Measurements from ENCODE around the gene ALKBH7. TPM values are rescaled to one million over a fixed set of nuclear protein-coding genes. Genes with fewer than 3 reads are reported as not detected.
"Not testable (repeated sequence)": the region's sequence is repeated elsewhere in the genome, so short reads cannot be mapped to it uniquely, and the experiment has no call there.

Gene ALKBH7
- total RNA-seq, 2 experiments from 2014 or later, result 52.0 to 55.7 TPM

DNA sequence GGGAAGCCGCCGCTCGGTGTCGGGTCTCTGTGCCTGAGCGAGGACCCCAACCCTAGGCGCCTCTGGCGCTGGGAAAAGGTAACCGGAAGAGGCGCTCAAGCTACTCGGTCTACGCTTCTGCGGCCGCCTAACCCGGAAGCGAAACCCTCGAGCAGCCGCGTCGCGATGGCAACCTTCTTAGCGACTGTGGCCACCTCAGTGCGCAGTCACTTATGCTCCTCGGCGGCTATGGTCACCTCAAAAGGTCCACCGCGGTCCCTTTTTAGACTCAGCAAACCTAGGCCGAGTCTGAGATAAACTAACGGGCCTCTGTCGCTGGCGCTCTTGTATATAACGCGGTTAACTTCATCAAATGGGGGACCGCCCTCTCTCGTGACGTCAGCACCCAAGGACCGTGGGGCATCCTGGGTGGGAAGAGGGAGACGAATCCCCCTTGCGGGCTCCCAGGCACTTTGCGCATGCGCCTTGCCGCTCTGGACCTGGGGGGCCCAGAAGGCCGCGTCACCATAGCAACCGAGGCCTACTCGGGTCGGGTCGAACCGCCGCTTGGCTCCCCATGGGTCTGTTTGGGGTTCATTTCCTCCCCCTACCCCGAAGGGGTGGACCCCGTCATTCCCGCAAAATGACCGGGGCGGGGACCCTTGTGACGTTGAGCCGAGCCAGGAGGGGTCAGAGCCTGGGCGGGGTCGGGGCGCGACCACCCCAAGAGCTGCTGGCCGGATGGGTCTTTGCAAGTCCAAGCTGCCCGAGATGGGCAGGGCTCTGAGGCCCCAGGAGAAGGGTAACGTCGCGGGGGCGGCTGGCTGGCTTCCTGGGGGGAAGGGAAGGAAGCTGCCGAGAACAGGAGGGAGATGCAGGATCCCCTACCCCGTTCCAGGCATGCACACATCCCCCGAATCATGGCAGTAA is 20.7 kb downstream of the ALKBH7 start, which contains the start of gene GTF2F1:
GTF2F1 (minus strand) TSS at position 91 of the 909 bp plus-strand sequence. CDS start 169 bp downstream, outside the sequence.
- Mint-ChIP-seq H3K27ac (peak within 1 kb of the TSS; percentile 95), H3K4me1 (peaks cover 21% of the 10 kb centered on the region), H3K36me3 (peaks cover 12% of the 10 kb centered on the region), H3K4me3 (peak within 1 kb of the TSS; percentile 97), H3K27me3 (no peaks in the 10 kb centered on the region), H3K9me3 (no peaks in the 10 kb centered on the region)
- peak; percentile 95 for DNase-seq
- POLR2A ChIA-PET, result interaction anchor here (0.6 to 2.6 kb wide), 9 partner anchors 16 to 129 kb away, joined by 3 to 28 read pairs (median 4); partner anchors contain the start of genes ALKBH7, CLPP, DENND1C and KHSRP
- ATAC-seq (ENCODE audit: low read depth), result peak; percentile 81

DNA sequence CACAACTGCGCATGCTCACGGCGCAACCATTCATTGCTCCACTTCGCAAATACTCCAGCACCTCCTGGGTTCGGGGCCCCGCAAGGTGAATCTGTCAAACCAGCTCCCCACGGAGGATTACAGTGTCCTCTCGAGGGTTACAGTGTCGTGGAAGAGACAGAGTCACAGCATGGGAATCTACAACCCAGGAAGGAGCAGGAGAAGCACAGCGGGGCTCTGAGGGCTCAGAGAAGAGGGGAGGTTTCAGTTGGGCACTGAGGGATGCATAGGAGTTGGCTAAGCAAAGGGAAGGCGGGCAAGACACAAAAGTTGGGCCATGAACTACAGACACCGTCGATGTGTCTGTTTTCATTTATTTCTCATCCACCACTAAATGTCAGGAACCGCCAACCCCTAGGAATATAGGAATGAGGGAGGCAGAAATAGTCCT is 21.4 kb downstream of the ALKBH7 start:
- Mint-ChIP-seq H3K27me3 (no peaks in the 10 kb centered on the region), H3K9me3 (no peaks in the 10 kb centered on the region), H3K36me3 (peaks cover 11% of the 10 kb centered on the region), H3K27ac (peak overlapping the region; percentile 95), H3K4me1 (peaks cover 21% of the 10 kb centered on the region), H3K4me3 (peak overlapping the region; percentile 97)
- ATAC-seq (ENCODE audit: low read depth) (no peak), DNase-seq (no peak)
- POLR2A ChIA-PET, result interaction anchor here (0.7 to 2.6 kb wide), 7 partner anchors 17 to 87 kb away, joined by 3 to 28 read pairs (median 4); partner anchors contain the start of genes ALKBH7, CLPP, DENND1C and KHSRP

DNA sequence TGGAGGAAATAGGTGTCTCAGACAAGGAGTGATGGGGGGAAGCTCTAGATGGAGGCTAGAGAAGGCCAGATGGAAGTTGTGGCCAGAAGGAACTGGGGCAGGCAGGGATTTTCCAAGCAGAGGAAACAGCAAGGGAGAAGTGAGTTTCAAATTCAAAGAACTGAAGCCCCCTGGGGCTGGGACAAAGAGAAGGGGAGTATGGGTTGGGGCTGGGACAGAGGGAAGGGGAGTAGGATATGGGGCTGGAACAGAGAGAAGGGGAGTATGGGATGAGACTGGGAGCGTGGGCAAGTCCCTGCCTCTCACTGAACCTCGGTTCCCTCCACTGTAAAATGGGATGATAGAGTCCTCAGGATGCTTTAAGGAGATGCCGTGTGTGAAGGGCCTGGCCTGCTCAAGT is 22.2 kb downstream of the ALKBH7 start:
- H3K36me3 Mint-ChIP-seq, result peaks cover 11% of the 10 kb centered on the region
- no peaks in the 10 kb centered on the region for H3K27me3 Mint-ChIP-seq
- H3K9me3 Mint-ChIP-seq, result no peaks in the 10 kb centered on the region
- ATAC-seq (ENCODE audit: low read depth) (no peak), DNase-seq (no peak)
- H3K4me1 Mint-ChIP-seq, result peaks cover 21% of the 10 kb centered on the region
- POLR2A ChIA-PET, result interaction anchor here (0.7 to 0.8 kb wide), 2 partner anchors 34 to 45 kb away, joined by 3 to 4 read pairs; partner anchors contain the start of gene CLPP
- peak overlapping the region; percentile 38 for H3K27ac Mint-ChIP-seq
- peak overlapping the region; percentile 20 for H3K4me3 Mint-ChIP-seq

DNA sequence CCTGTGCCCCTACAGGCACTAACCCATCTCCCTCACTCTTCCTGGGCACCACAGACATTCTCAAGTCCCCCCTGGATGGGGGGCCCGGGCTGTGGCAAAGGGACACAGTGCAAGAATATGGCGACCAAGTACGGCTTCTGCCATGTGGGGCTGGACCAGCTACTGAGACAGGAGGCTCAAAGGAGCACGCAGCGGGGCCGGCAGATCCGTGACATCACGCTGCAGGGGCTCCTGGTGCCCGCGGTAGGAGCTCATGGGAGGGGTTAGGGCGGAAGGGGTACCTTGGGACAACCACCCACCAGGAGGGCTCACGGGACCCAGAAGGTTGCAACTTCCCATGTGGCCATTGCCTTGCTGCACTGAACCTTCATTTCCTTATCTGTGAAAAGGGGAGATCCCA is 23.7 kb downstream of the ALKBH7 start:
- H3K36me3 Mint-ChIP-seq, result peaks cover 7% of the 10 kb centered on the region
- H3K27me3 Mint-ChIP-seq, result no peaks in the 10 kb centered on the region
- no peak overlapping the region for H3K27ac Mint-ChIP-seq
- POLR2A ChIA-PET, result no interaction called here
- no peak overlapping the region for H3K4me3 Mint-ChIP-seq
- no peak for ATAC-seq (ENCODE audit: low read depth)
- H3K9me3 Mint-ChIP-seq, result no peaks in the 10 kb centered on the region
- no peak for DNase-seq
- peaks cover 17% of the 10 kb centered on the region for H3K4me1 Mint-ChIP-seq

DNA sequence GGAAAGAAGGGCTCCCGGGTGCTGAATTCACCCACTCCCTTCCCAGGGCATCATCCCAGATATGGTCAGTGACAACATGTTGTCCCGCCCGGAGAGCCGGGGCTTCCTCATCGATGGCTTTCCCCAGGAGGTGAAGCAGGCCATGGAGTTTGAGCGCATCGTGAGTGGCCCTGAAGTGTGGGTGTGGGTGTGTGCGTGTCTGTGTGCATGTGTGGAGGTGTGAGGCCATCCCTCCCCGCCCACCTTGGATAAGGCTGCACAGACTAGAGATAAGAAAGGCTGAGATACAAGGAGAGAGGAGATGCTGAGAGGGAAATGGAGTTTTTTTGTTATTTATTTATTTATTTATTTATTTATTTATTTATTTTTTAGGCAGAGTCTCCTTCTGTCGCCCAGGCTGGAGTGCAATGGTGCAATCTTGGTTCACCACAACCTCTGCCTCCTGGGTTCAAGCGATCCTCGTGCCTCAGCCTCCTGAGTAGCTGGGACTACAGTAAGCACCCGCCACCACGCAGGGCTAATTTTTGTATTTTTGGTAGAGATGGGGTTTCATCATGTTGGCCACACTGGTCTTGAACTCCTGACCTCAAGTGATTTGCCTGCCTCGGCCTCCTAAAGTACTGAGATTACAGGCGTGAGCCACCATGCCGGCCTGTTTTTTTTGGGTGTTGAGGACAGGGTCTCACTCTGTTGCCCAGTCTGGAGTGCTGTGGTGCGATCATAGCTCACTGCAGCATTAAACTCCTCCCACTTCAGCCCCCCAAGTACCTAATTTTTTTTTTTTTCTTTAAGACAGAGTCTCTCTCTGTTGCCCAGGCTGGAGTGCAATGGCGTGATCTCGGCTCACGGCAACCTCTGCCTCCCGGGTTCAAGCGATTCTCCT is 27.7 kb downstream of the ALKBH7 start:
- H3K27me3 Mint-ChIP-seq; H3K4me3 Mint-ChIP-seq; POLR2A ChIA-PET; H3K36me3 Mint-ChIP-seq; ATAC-seq (ENCODE audit: low read depth); DNase-seq; H3K9me3 Mint-ChIP-seq; H3K4me1 Mint-ChIP-seq: not testable (repeated sequence)
- peak overlapping the region; percentile 60 for H3K27ac Mint-ChIP-seq

DNA sequence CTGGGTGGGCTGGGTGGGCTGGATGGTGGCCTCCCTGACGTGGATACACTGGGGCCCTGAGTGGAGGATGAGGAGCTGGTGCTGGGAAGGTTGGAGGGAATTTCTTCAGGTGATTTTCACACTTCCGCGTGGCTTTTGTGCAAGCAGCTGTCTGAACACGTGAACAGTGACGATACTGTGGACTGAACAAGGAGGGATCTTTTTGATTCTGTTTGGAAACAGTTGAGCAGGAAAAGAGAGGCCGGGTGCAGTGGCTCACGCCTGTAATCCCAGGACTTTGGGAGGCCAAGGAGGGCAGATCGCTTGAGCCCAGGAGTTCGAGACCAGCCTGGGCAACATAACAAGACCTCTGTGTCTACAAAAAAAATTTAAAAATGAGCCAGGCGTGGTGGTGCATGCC is 29.5 kb downstream of the ALKBH7 start:
- POLR2A ChIA-PET, result no interaction called here

DNA sequence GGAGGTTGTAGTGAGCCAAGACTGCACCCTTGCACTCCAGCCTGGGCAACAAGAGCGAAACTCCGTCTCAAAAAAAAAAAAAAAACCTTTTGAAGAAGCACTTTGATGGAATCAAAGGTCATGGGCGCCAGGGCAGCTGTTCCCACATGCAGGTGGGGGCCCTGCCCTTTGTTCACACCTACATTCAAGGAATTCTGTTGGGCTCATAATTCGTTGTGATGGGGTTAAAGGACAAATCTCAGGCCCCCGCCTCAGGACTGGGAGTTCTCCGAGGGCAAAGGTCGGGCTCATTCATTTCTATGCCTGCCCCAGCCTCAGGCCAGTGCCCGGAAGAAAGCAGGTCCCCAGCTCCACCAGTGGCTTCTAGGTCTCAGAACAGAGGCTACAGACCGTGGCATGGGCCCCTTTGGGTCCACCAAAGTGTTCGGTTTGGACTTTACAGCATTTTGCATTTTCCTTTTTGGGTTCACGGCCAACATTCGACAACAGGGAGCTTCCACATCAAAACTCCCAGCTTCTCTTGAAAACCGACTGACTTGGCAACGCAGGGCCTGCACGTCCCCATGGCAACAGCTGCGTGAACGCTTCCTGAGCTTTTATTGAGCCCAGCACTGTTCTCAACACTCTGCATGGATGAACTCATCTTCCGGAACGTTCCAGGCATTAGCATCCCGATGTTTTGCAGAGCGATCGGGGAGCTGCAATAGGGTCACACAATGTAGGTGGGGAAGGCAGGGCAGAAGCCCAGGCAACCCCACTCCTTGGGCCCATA is 30.4 kb downstream of the ALKBH7 start:
- peaks cover 3% of the 10 kb centered on the region for H3K4me1 Mint-ChIP-seq
- H3K9me3 Mint-ChIP-seq, result no peaks in the 10 kb centered on the region
- DNase-seq, result no peak
- POLR2A ChIA-PET, result no interaction called here
- no peak overlapping the region for H3K27ac Mint-ChIP-seq
- no peaks in the 10 kb centered on the region for H3K36me3 Mint-ChIP-seq
- H3K27me3 Mint-ChIP-seq, result no peaks in the 10 kb centered on the region
- H3K4me3 Mint-ChIP-seq, result no peak overlapping the region
- no peak for ATAC-seq (ENCODE audit: low read depth)

More for the DNA sequence above, 29.5 kb downstream of the ALKBH7 start:
- H3K36me3 Mint-ChIP-seq, result no peaks in the 10 kb centered on the region
- DNase-seq (no peak), ATAC-seq (ENCODE audit: low read depth) (no peak)
- no peaks in the 10 kb centered on the region for H3K27me3 Mint-ChIP-seq
- H3K4me3 Mint-ChIP-seq, result no peak overlapping the region
- H3K9me3 Mint-ChIP-seq, result no peaks in the 10 kb centered on the region
- peaks cover 3% of the 10 kb centered on the region for H3K4me1 Mint-ChIP-seq
- no peak overlapping the region for H3K27ac Mint-ChIP-seq

DNA sequence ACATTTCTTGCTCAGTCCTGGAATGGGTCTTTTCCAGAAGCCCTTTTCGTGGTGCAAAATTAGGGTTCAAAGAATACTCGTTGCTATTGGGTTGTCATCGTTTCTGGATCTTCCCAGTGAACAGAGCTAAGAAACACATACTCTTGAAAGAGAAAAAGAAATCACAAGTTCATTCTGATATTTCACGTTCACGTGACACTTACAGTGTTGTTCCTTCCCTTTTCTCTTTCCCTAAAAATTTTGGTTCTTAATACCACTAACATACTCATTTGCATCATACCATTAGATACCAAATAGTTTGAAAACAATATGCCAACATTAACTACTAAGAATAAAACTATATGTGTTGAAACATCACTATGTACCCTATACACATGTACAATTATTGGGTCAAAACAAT is 33.8 kb downstream of the ALKBH7 start:
- DNase-seq, result no peak
- Mint-ChIP-seq H3K4me3 (no peak overlapping the region), H3K4me1 (peaks cover 2% of the 10 kb centered on the region), H3K9me3 (no peaks in the 10 kb centered on the region), H3K27ac (no peak overlapping the region), H3K36me3 (no peaks in the 10 kb centered on the region), H3K27me3 (no peaks in the 10 kb centered on the region)
- no peak for ATAC-seq (ENCODE audit: low read depth)
- POLR2A ChIA-PET, result no interaction called here

DNA sequence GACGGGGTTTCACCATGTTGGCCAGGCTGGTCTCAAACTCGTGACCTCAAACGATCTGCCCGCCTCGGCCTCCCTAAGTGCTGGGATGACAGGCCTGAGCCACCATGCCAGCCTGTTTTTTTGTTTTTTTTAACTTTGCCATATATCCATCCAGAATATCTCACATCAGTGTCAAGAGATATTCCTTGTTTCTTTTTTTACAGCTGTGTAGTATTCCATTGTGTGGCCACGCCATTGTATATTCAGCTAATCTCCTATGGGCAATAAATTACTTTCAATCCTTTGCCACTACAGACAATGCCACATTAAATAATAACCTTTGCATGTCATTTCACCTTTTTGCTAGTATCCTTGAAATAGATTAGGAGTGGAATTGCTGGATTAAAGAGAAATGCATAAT is 36.8 kb downstream of the ALKBH7 start:
- ATAC-seq (ENCODE audit: low read depth) (no peak), DNase-seq (no peak)
- Mint-ChIP-seq H3K4me3 (no peak overlapping the region), H3K36me3 (peaks cover 1% of the 10 kb centered on the region), H3K27me3 (no peaks in the 10 kb centered on the region), H3K4me1 (no peaks in the 10 kb centered on the region), H3K9me3 (no peaks in the 10 kb centered on the region), H3K27ac (no peak overlapping the region)
- POLR2A ChIA-PET, result no interaction called here

DNA sequence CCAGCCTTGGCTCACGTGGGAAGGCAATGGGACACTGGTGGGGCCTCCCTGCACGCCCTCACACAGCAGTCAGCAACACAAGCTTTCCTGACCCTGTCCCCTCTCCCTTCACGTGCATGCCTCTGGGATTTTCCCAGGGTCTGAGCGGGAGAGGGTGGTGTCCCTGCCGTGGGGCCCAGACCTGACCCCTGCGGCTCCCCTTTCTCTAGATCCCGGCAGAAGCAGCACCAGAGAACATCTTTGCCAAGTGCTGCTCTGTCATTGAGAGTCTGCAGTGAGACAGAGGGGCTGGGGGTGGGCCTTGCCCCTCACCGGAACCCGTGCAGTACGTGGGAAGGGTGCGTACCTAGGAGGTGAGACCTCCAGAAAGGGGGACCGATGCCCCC is 39.5 kb downstream of the ALKBH7 start:
- Mint-ChIP-seq H3K27ac (no peak overlapping the region), H3K4me1 (no peaks in the 10 kb centered on the region), H3K27me3 (no peaks in the 10 kb centered on the region), H3K9me3 (no peaks in the 10 kb centered on the region), H3K36me3 (peaks cover 6% of the 10 kb centered on the region), H3K4me3 (no peak overlapping the region)
- ATAC-seq (ENCODE audit: low read depth), result no peak
- DNase-seq, result no peak
- POLR2A ChIA-PET, result no interaction called here

DNA sequence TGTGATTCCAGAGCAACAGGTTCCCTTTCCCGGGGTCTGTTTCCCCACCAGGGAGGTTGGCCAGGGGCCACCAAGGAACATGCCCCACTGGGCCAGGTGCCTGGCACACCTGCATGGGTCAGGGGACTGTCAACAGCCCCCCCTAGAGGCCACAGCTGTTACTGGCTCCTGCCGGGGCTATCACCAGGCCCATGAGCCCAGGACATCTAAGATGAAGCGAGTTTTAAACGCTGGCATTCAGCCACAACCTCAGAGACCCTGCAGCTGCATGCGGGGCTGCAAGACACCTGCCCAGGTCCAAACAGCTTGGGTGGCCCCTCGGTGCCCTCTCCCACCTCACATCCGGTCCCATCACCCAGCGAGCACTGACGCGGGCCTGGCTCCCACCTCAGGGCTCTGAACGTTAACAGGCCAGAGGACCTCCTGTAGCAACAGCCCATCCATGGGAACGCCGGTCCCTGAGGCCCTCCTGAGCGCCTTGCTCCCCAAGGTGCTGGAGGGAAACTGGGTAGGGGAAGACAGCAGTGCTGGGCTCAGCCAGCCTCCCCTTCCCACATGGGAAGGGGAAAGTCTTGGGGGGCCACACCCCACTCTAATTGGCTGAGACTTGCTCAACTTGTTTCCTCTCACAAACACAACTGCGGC is 40.0 kb downstream of the ALKBH7 start:
- peaks cover 8% of the 10 kb centered on the region for H3K36me3 Mint-ChIP-seq
- POLR2A ChIA-PET, result no interaction called here
- no peaks in the 10 kb centered on the region for H3K4me1 Mint-ChIP-seq
- no peak overlapping the region for H3K27ac Mint-ChIP-seq
- DNase-seq (peak; percentile 59), ATAC-seq (ENCODE audit: low read depth) (peak; percentile 55)
- H3K27me3 Mint-ChIP-seq, result no peaks in the 10 kb centered on the region
- no peaks in the 10 kb centered on the region for H3K9me3 Mint-ChIP-seq
- H3K4me3 Mint-ChIP-seq, result no peak overlapping the region

DNA sequence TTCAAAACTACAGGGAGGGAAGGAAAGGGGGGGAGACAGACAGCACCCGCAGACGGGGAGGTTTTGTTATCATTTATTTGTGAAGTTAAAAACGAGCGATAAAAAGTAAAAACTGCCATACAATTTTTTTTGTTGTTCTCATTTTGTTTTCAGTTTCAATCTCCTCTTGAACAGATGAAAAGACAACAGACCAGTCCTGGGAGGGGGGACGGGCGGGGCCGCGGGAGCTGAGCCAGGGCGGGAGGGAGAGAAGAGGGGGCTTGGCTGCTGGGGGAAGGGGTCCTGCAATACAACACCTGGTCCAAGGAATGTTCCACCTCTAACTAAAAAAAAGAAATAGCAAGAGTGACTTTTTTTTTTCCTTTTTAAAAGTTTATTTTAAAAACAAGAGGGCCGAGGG is 40.7 kb downstream of the ALKBH7 start:
- Mint-ChIP-seq H3K4me3 (no peak overlapping the region), H3K9me3 (no peaks in the 10 kb centered on the region), H3K4me1 (no peaks in the 10 kb centered on the region), H3K27ac (no peak overlapping the region), H3K27me3 (no peaks in the 10 kb centered on the region), H3K36me3 (peaks cover 8% of the 10 kb centered on the region)
- no peak for ATAC-seq (ENCODE audit: low read depth)
- no peak for DNase-seq
- POLR2A ChIA-PET, result no interaction called here
